ENCODE measurements around the gene AGO4. TPM values are rescaled to one million over a fixed set of nuclear protein-coding genes. Genes with fewer than 3 reads are reported as not detected.

Gene AGO4
- total and polyA plus RNA-seq, 7 donors, result 3.5 to 29.9 (median 16.8) TPM

GRCh38 chr1:35882586-35882944 lies 74.7 kb downstream of the AGO4 start:
- no peaks in the 10 kb centered on the region for H3K9me3 ChIP-seq
- intact Hi-C loops (cut with DNase I), result loop anchor here (2.0 kb wide), 1 partner anchor 48 kb away; the partner anchor contains the start of gene AGO3
- H3K27ac ChIP-seq, result peak overlapping the region in 3 of 4 donors; percentile 20 to 85 (median 84)
- H3K27me3 ChIP-seq, result no peaks in the 10 kb centered on the region
- DNase-seq, result no peak
- no peaks in the 10 kb centered on the region for H3K36me3 ChIP-seq
- H3K4me3 ChIP-seq, result peak overlapping the region in 3 of 4 donors; percentile 94 to 100 (median 95)
- WGBS, 2 donors, result 56 to 60% methylated on average over 16 of the region's 16 CpGs
- peaks cover 0 to 48% (median 28%) of the 10 kb centered on the region in 4 donors for H3K4me1 ChIP-seq
- TF ChIP-seq, protein P1, sequence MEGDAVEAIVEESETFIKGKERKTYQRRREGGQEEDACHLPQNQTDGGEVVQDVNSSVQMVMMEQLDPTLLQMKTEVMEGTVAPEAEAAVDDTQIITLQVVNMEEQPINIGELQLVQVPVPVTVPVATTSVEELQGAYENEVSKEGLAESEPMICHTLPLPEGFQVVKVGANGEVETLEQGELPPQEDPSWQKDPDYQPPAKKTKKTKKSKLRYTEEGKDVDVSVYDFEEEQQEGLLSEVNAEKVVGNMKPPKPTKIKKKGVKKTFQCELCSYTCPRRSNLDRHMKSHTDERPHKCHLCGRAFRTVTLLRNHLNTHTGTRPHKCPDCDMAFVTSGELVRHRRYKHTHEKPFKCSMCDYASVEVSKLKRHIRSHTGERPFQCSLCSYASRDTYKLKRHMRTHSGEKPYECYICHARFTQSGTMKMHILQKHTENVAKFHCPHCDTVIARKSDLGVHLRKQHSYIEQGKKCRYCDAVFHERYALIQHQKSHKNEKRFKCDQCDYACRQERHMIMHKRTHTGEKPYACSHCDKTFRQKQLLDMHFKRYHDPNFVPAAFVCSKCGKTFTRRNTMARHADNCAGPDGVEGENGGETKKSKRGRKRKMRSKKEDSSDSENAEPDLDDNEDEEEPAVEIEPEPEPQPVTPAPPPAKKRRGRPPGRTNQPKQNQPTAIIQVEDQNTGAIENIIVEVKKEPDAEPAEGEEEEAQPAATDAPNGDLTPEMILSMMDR (IDR thresholded peaks at IDR 0.05), result no peak
- TF ChIP-seq POLR2A (IDR thresholded peaks at IDR 0.05), result no peak
- no peak for TF ChIP-seq EP300 (IDR thresholded peaks at IDR 0.05)
- TF ChIP-seq POLR2AphosphoS5 (IDR thresholded peaks at IDR 0.05), result no peak

GRCh38 chr1:35882945-35883634 lies 75.3 kb downstream of the AGO4 start, which contains the start of gene AGO1:
TSS of gene AGO1 (plus strand) at chr1:35883209. CDS start at chr1:35883422, 213 bp downstream.
- H3K27ac ChIP-seq, result peak within 1 kb of the TSS; percentile 80 to 91 (median 84)
- H3K27me3 ChIP-seq, result no peaks in the 10 kb centered on the region
- intact Hi-C loops (cut with DNase I), result loop anchor here (2.0 kb wide), 1 partner anchor 48 kb away; the partner anchor contains the start of gene AGO3
- peak within 1 kb of the TSS; percentile 94 to 100 (median 95) for H3K4me3 ChIP-seq
- H3K4me1 ChIP-seq, result peaks cover 0 to 48% (median 28%) of the 10 kb centered on the region in 4 donors
- no peak for TF ChIP-seq EP300 (IDR thresholded peaks at IDR 0.05)
- peak; percentile 18 to 76 (median 71) for TF ChIP-seq POLR2AphosphoS5 (IDR thresholded peaks at IDR 0.05)
- TF ChIP-seq, protein P1 (IDR thresholded peaks at IDR 0.05), result peak; percentile 83 to 98 (median 86)
- peak in 1 of 2 donors; percentile 37 for TF ChIP-seq POLR2A (IDR thresholded peaks at IDR 0.05)
- 1% methylated on average over 58 of the region's 58 CpGs for WGBS, 2 donors
- peak; percentile 97 for DNase-seq
- no peaks in the 10 kb centered on the region for H3K36me3 ChIP-seq
- H3K9me3 ChIP-seq, result no peaks in the 10 kb centered on the region

DNA sequence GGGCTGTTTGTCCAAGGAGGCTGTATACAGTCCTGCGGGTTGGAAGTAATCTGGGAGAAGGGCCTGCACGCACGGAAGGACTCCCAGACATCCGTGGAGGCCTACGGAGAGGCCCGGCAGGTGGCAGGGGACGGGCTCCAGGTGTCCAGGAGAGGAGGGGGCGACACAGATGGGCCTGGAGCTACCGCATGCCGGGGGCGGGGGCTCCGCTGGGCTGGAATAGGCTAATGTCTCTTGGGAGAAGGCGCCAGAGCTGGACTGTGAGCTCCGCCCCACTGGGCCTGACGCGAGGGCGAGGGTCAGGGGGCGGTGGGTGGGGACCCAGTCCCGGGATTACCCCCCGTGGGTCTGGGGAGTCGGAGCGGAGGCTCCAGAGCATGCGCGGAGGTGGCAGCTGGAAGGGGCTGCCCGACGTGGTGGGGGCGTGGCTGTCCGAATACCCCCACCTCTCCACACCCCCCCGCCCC lies 75.9 kb downstream of the AGO4 start:
- peaks cover 0 to 3% (median 1%) of the 10 kb centered on the region in 4 donors for H3K36me3 ChIP-seq
- H3K4me3 ChIP-seq, result peak overlapping the region; percentile 94 to 100 (median 95)
- WGBS, 2 donors, result 1% methylated on average over 29 of the region's 29 CpGs
- intact Hi-C loops (cut with DNase I), result loop anchor here (2.0 kb wide), 1 partner anchor 47 kb away; the partner anchor contains the start of gene AGO3
- H3K27ac ChIP-seq, result peak overlapping the region; percentile 80 to 91 (median 84)
- peaks cover 0 to 48% (median 28%) of the 10 kb centered on the region in 4 donors for H3K4me1 ChIP-seq
- DNase-seq, result peak; percentile 75
- H3K9me3 ChIP-seq, result no peaks in the 10 kb centered on the region
- no peaks in the 10 kb centered on the region for H3K27me3 ChIP-seq
- TF ChIP-seq POLR2AphosphoS5 (IDR thresholded peaks at IDR 0.05) (no peak), EP300 (IDR thresholded peaks at IDR 0.05) (no peak), POLR2A (IDR thresholded peaks at IDR 0.05) (no peak)
- TF ChIP-seq, protein P1 (IDR thresholded peaks at IDR 0.05), result no peak

- TF ChIP-seq, protein P1 (IDR thresholded peaks at IDR 0.05), result no peak
- TF ChIP-seq POLR2A (IDR thresholded peaks at IDR 0.05), result no peak
- no peak for TF ChIP-seq EP300 (IDR thresholded peaks at IDR 0.05)
- no peak for TF ChIP-seq POLR2AphosphoS5 (IDR thresholded peaks at IDR 0.05)
- Histone ChIP-seq H3K4me3 (no peak overlapping the region), H3K9me3 (no peaks in the 10 kb centered on the region), H3K27ac (peak overlapping the region in 2 of 4 donors; percentile 84 to 91), H3K4me1 (peaks cover 0 to 48% (median 28%) of the 10 kb centered on the region in 4 donors), H3K27me3 (no peaks in the 10 kb centered on the region), H3K36me3 (peaks cover 0 to 13% (median 6%) of the 10 kb centered on the region in 4 donors)
- intact Hi-C loops (cut with DNase I), result no loop called here
- 36 to 62% methylated on average over 2 of the region's 2 CpGs for WGBS, 2 donors
- DNase-seq, result no peak
Observed at GRCh38 chr1:35884934-35885333, 77.1 kb downstream of the AGO4 start.

Measured in sigmoid colon (tissue), 7 donors.